Keratinocyte (primary cell): ENCODE results near the gene TARDBP. TPM values are rescaled to one million over a fixed set of nuclear protein-coding genes. Genes with fewer than 3 reads are reported as not detected.
"Not testable (repeated sequence)": the region's sequence is repeated elsewhere in the genome, so short reads cannot be mapped to it uniquely, and the experiment has no call there.

ENCODE experiments used
- DNase-seq: peaks from one replicate; pipeline ENCODE4 v3.0.0-alpha.2; 2011; ENCODE audit warnings: low read depth, missing footprints, low spot score
- FAIRE-seq: peaks from 2 replicates; lab custom pipeline; 2011; peaks lifted over from hg19 to GRCh38; lab: Jason Lieb, UNC
- H2AFZ ChIP-seq: 2 replicates; pipeline ENCODE4 v1.6.0; 2012; ENCODE audit warnings: low read length, control low read depth, inconsistent platforms; ENCODE audit not compliant: control insufficient read depth
- H3K27ac ChIP-seq: 2 replicates; pipeline ENCODE4 v1.5.1; 2011; ENCODE audit warnings: low read length; ENCODE audit not compliant: control insufficient read depth, insufficient read depth
- H3K27me3 ChIP-seq: 3 replicates; pipeline ENCODE4 v1.6.0; 2011; ENCODE audit warnings: low read length; ENCODE audit not compliant: control insufficient read depth, insufficient read depth; ENCODE audit errors: extremely low read depth
- H3K36me3 ChIP-seq, 2 experiments: 2 replicates in 1 of 2; 3 replicates in 1 of 2; pipeline ENCODE4 v1.5.1; 2011; ENCODE audit warnings: low read length in 2 of 2, mild to moderate bottlenecking in 1 of 2; ENCODE audit not compliant: control insufficient read depth in 2 of 2, insufficient read depth in 2 of 2; ENCODE audit errors: extremely low read depth in 1 of 2
- H3K4me1 ChIP-seq: 3 replicates; pipeline ENCODE4 v1.5.1; 2011; ENCODE audit warnings: low read length; ENCODE audit not compliant: control insufficient read depth, insufficient read depth; ENCODE audit errors: extremely low read depth
- H3K4me2 ChIP-seq: 3 replicates; pipeline ENCODE4 v1.6.0; 2011; ENCODE audit warnings: low read depth, low read length; ENCODE audit not compliant: control insufficient read depth, insufficient read depth; ENCODE audit errors: extremely low read depth
- H3K4me3 ChIP-seq, 3 experiments: fragments of 200-600 bp in 1 of 3; sonication (generic) in 1 of 3; 2 replicates in 2 of 3; 3 replicates in 1 of 3; pipeline ENCODE4 v1.5.1; 2011 to 2016; ENCODE audit warnings: low read length in 3 of 3, mild to moderate bottlenecking in 3 of 3, control low read depth in 2 of 3, inconsistent platforms in 1 of 3, low read depth in 1 of 3, mixed read lengths in 1 of 3, mixed run types in 1 of 3, moderate library complexity in 1 of 3; ENCODE audit not compliant: control insufficient read depth in 2 of 3, insufficient read depth in 2 of 3; ENCODE audit errors: extremely low read depth in 1 of 3
- H3K79me2 ChIP-seq: 2 replicates; pipeline ENCODE4 v1.6.0; 2012; ENCODE audit warnings: low read length; ENCODE audit not compliant: control insufficient read depth, insufficient read depth
- H3K9ac ChIP-seq: 3 replicates; pipeline ENCODE4 v1.6.0; 2011; ENCODE audit warnings: low read length; ENCODE audit not compliant: control insufficient read depth, insufficient read depth; ENCODE audit errors: extremely low read depth
- H3K9me1 ChIP-seq: 3 replicates; pipeline ENCODE4 v1.6.0; 2011; ENCODE audit warnings: low read length; ENCODE audit not compliant: control insufficient read depth, insufficient read depth; ENCODE audit errors: extremely low read depth
- H3K9me3 ChIP-seq: 2 replicates; pipeline ENCODE4 v1.5.1; 2012; ENCODE audit warnings: low read depth, low read length; ENCODE audit not compliant: control insufficient read depth
- H4K20me1 ChIP-seq: 3 replicates; pipeline ENCODE4 v1.6.0; 2011; ENCODE audit warnings: low read length; ENCODE audit not compliant: control insufficient read depth, insufficient read depth; ENCODE audit errors: extremely low read depth
- CTCF ChIP-seq, 3 experiments: IDR thresholded peaks in 1 of 3; conservative IDR thresholded peaks in 1 of 3; optimal IDR thresholded peaks in 1 of 3; 2 replicates in 2 of 3; 3 replicates in 1 of 3; pipeline versions ENCODE3 to v1.5.1; 2011; ENCODE audit warnings: low read length in 3 of 3, mild to moderate bottlenecking in 3 of 3, moderate library complexity in 2 of 3, control low read depth in 1 of 3, inconsistent platforms in 1 of 3; ENCODE audit not compliant: insufficient read depth in 2 of 3; ENCODE audit errors: extremely low read depth in 1 of 3
- EZH2 ChIP-seq: IDR thresholded peaks from one replicate; pipeline ENCODE4 v1.6.1; 2012; ENCODE audit warnings: inconsistent platforms, mild to moderate bottlenecking, low read length, moderate library complexity
- dilution Hi-C: fragments of 300-500 bp; cut with MboI; formaldehyde crosslinking; loops from one replicate; pipeline ENCODE4 v1.7.0; 2020; ENCODE audit warnings: low sequenced_read_pairs; ENCODE audit not compliant: extremely low pct_ligation_motif_present
- polyA plus RNA-seq, 5 experiments: library from polyadenylated mRNA; depleted of rRNA in 3 of 5; stranded (reverse) in 3 of 5; stranded (forward) in 1 of 5; unstranded in 1 of 5; fragments of >200 nt; gene quantifications; 1 replicate in 1 of 5; 2 replicates in 3 of 5; 3 replicates in 1 of 5; pipeline versions ENCODE4 v1.2.1 to v1.2.3, GENCODE V29; 2011 to 2012; ENCODE audit warnings: missing spikeins in 2 of 5, low read depth in 1 of 5, low replicate concordance in 1 of 5

The TARDBP gene
- polyA plus RNA-seq, 1 donor (not counting 4 experiments of a cell fraction or from before 2014, with no cell fraction given) = 177 TPM

- Histone ChIP-seq H3K4me1 (no peaks in the 10 kb centered on the region), H3K9ac (no peak overlapping the region), H2AFZ (no peak overlapping the region), H3K27ac (no peak overlapping the region), H3K27me3 (no peaks in the 10 kb centered on the region), H3K79me2 (no peaks in the 10 kb centered on the region), H4K20me1 (no peaks in the 10 kb centered on the region), H3K9me3 (no peaks in the 10 kb centered on the region), H3K9me1 (no peaks in the 10 kb centered on the region), H3K4me3 (no peak overlapping the region), H3K36me3 (no peaks in the 10 kb centered on the region), H3K4me2 (no peak overlapping the region)
- no peak for TF ChIP-seq CTCF (optimal IDR thresholded peaks at IDR 0.05 in 1 of 3, IDR thresholded peaks at IDR 0.05 in 1 of 3, conservative IDR thresholded peaks at IDR 0.05 in 1 of 3; ENCODE audit: extremely low read depth in 1 of 3, insufficient read depth in 2 of 3, low read length in 3 of 3)
- TF ChIP-seq EZH2 = no peak
- FAIRE-seq (no peak), DNase-seq (no peak)
- dilution Hi-C loops = no loop called here
These were observed 21.6 kb upstream of the TARDBP start for GRCh38 chr1:10990828-10991227.

GRCh38 chr1:10992004-10992403, 20.4 kb upstream of the TARDBP start:
- H3K4me2 ChIP-seq, FAIRE-seq, DNase-seq, H4K20me1 ChIP-seq, H3K79me2 ChIP-seq, H2AFZ ChIP-seq, H3K36me3 ChIP-seq, H3K4me1 ChIP-seq, H3K4me3 ChIP-seq, dilution Hi-C loops, H3K27me3 ChIP-seq, H3K9ac ChIP-seq, H3K9me3 ChIP-seq, H3K27ac ChIP-seq, H3K9me1 ChIP-seq: not testable (repeated sequence)

DNA sequence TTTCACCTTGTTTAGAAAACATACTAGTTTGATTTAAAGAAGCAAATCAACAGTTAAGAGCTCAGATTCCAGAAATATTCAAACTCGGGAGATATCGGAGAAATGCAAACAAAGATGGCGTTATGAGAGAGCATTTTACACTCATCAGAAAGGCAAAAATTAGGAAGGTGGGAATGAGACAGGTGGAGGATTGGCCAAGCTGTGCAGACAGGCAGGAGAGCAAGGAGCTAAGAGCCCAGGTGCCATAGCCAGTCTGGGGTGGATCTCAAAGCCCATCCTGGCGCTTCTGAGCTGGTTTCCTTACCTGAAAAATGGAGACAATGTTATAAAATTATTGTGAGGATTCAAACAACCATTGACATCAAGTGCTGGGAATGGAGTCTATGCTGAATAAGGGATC, 19.6 kb upstream of the TARDBP start:
- no peaks in the 10 kb centered on the region for H3K4me1 ChIP-seq
- H3K36me3 ChIP-seq = no peaks in the 10 kb centered on the region
- H3K27ac ChIP-seq = no peak overlapping the region
- H3K4me2 ChIP-seq = no peak overlapping the region
- H3K79me2 ChIP-seq = no peaks in the 10 kb centered on the region
- no peaks in the 10 kb centered on the region for H3K9me3 ChIP-seq
- H3K9me1 ChIP-seq = no peaks in the 10 kb centered on the region
- no peak overlapping the region for H3K4me3 ChIP-seq
- no peak for TF ChIP-seq EZH2
- TF ChIP-seq CTCF (optimal IDR thresholded peaks at IDR 0.05 in 1 of 3, IDR thresholded peaks at IDR 0.05 in 1 of 3, conservative IDR thresholded peaks at IDR 0.05 in 1 of 3; ENCODE audit: extremely low read depth in 1 of 3, insufficient read depth in 2 of 3, low read length in 3 of 3) = no peak
- no peak for DNase-seq
- FAIRE-seq = no peak
- no peaks in the 10 kb centered on the region for H4K20me1 ChIP-seq
- no peak overlapping the region for H2AFZ ChIP-seq
- dilution Hi-C loops = no loop called here
- no peak overlapping the region for H3K9ac ChIP-seq
- no peaks in the 10 kb centered on the region for H3K27me3 ChIP-seq
